HFF-Myc (cell line): Measurements from ENCODE around the gene DCAF17.

ENCODE experiments used
- DNase-seq: peaks from one replicate; pipeline ENCODE4 v3.0.0-alpha.2; 2011; ENCODE audit warnings: low read depth; ENCODE audit errors: extremely low read depth
- H3K4me3 ChIP-seq: replicated peaks from 2 replicates; pipeline ENCODE4 v1.5.1; 2011; ENCODE audit warnings: low read depth, mild to moderate bottlenecking, control low read depth, low read length
- CTCF ChIP-seq: IDR thresholded peaks from 2 replicates; pipeline ENCODE4 v1.5.1; 2012; ENCODE audit warnings: mild to moderate bottlenecking, low read depth, low read length, control low read depth; ENCODE audit errors: missing control alignments

DCAF17 gene

DNA sequence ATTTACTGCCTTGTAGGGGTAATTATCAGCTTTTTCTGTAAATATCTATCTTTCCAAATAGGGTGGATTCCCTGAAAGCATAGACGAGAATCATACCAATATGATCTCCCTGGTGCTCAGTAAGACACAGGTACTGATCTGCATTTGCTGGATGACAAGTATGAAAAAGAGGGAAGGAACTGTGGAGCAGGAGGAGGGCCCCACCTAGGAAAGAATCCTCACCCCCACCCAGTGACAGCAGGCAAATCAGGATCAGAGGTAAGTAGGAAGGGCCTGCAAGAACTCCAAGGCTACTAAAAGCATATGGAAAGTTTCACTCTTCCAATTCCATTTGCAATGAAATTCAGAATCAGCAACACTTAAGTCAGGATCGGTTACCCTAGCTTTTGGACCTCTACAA is 42.5 kb upstream of the DCAF17 start:
- no peak for TF ChIP-seq CTCF
- no peak for DNase-seq
- H3K4me3 ChIP-seq = no peak overlapping the region

DNA sequence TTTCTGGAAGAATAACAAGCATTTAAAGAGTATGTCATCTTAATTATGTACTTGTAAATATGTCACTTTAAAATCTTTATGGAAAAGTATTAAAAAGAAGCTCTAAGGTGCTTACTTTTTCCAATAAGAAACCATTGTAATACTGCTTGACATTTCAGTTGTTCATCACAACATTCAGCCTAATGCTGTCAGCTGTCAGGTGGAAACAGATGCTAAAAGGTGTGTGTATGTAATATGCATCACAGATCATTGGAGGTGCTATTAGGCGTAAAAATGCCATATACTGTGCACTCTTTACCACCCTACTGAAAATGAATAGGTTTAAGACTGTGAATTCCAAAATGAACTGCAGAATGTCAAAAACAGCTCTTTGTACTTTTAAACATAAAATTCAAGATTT is 40.5 kb upstream of the DCAF17 start:
- no peak for TF ChIP-seq CTCF
- H3K4me3 ChIP-seq = no peak overlapping the region
- no peak for DNase-seq

DNA sequence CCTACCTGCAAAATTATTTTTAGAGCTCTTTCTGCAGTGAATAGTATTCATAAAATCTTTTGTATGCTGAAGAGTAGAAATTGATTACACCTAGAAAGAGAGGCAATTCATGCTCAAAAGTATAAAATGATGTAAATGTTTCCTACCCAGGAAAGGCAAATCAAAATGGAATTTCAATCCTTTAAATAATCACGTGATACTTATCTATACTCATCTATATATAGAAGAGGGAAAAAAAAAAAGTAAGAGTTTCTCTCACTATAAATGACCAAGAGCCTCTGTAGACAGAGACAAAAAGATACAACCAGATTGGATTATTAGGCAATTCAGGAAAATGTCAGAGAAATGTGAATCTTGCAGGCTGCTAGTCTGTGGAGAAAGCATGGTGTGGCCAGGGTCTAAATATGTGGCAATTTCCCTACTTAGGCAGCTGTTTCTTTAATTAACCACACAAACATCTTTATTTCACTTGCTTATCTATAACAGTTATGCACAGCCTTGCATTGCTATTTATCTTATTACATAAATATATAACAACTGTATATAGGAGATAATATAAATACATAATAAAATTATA is 39.8 kb upstream of the DCAF17 start:
- no peak for TF ChIP-seq CTCF
- no peak overlapping the region for H3K4me3 ChIP-seq
- DNase-seq = no peak

- H3K4me3 ChIP-seq = no peak overlapping the region
- no peak for DNase-seq
- no peak for TF ChIP-seq CTCF
Observed at GRCh38 chr2:171399292-171399691, 34.7 kb upstream of the DCAF17 start.

GRCh38 chr2:171400395-171400794 is 33.6 kb upstream of the DCAF17 start:
- no peak overlapping the region for H3K4me3 ChIP-seq
- no peak for DNase-seq
- TF ChIP-seq CTCF = no peak

GRCh38 chr2:171401947-171402346 is 32.1 kb upstream of the DCAF17 start:
- DNase-seq = no peak
- no peak for TF ChIP-seq CTCF
- H3K4me3 ChIP-seq = no peak overlapping the region

DNA sequence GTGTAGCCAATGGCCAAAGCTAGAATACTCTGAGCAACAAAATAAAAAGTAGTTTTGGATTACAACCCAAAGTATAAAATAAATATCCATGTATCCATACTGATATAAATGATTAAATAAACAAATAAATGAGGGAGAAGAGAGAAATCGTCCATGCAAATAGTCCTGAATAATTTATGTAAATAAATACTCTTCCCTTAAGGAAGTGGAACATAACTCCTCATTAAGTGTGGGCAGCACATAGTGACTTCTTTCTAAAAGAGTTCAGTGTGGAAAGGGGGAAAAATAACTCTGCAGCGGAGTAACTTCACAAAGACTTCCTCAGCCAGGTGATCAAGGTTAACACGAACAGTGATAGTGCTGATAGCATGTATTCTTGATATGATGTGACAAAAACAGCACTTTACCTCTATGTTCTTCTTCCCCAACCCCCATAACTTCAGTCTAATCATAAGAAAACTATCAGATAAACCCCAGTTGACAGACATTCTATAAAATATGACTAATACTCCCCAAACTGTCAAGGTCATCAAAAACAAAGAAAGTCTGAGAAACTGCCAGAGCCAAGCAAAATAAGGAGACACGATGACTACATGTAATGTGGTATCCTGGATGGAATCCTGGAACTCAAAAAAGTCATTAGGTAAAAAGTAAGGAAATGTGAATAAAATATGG is 31.0 kb upstream of the DCAF17 start:
- no peak overlapping the region for H3K4me3 ChIP-seq
- no peak for DNase-seq
- no peak for TF ChIP-seq CTCF
